ENCODE results near the gene EIF2B1.

The EIF2B1 gene

DNA sequence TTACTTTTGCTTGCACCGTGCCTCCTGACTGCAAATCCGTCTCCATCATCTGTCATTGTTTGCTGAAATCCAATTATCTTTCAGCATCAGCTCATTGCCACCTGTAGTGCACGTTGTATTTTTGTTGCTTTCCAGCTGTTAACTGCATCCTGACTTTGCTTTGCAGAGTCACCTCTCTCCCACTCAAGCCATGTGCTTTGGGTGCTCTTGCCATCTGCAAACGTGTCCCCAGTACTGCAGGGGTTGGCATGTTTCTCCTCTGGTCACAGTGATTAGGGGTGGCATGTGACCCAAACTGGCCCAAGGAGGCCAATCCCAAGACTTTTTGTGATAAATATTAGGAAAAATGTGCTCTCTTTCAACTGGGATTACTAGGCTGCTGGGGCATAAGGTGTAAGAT, 59.6 kb downstream of the EIF2B1 start:
- Histone ChIP-seq H3K36me3 (ENCODE audit: control insufficient read depth in 2 of 2, insufficient read depth in 1 of 2, low read length in 2 of 2) (peaks cover 0 to 3% of the 10 kb centered on the region in 2 experiments; a peak in 2 of 3 replicates), H3K27ac (ENCODE audit: extremely low read depth, low read depth, low read length) (no peak overlapping the region), H3K4me3 (ENCODE audit: low read depth, low read length) (no peak overlapping the region), H3K4me1 (ENCODE audit: control insufficient read depth, insufficient read depth, low read length) (no peaks in the 10 kb centered on the region), H3K9me3 (ENCODE audit: control insufficient read depth, insufficient read depth, low read depth, low read length) (no peaks in the 10 kb centered on the region)
- TF ChIP-seq ZBTB20 (tag by site-specific recombination; IDR thresholded peaks at IDR 0.05) (no peak), ZNF560 (tag by site-specific recombination; IDR thresholded peaks at IDR 0.05; ENCODE audit: borderline replicate concordance) (no peak), ZIC2 (tag by site-specific recombination; IDR thresholded peaks at IDR 0.05) (peak; percentile 47), SCRT2 (tag by site-specific recombination; IDR thresholded peaks at IDR 0.05) (peak; percentile 63), ZNF549 (tag by site-specific recombination; IDR thresholded peaks at IDR 0.05) (no peak)
- TF ChIP-seq, protein P1, sequence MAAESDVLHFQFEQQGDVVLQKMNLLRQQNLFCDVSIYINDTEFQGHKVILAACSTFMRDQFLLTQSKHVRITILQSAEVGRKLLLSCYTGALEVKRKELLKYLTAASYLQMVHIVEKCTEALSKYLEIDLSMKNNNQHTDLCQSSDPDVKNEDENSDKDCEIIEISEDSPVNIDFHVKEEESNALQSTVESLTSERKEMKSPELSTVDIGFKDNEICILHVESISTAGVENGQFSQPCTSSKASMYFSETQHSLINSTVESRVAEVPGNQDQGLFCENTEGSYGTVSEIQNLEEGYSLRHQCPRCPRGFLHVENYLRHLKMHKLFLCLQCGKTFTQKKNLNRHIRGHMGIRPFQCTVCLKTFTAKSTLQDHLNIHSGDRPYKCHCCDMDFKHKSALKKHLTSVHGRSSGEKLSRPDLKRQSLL (tag by site-specific recombination; IDR thresholded peaks at IDR 0.05), result 0 out of 2 replicates have a peak, but pooled peaks have one; percentile 32
- ChIA-PET CTCF (interaction anchor here (1.3 kb wide), 1 partner anchor 8 kb away, joined by 7 read pairs; no protein-coding TSS in a partner anchor), POLR2A (no interaction called here)

DNA sequence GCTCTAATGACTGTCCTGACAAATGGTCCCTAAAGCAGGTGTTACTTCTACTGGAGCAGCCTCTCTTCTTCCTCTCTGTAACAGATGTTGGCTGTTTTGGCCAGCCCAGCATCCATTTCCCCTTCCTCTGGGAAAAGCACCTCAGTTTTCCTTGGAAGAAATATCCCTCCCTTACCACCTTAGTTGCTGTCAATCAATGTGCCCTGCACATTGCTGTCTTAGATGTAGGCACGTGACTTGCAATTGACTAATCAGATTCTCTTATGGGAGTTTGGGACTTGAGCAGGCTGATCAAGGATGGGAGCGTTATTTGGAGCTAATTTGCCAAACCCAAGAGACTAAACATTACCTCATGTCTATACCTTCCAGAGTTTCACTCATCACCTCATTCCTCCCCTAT, 61.1 kb downstream of the EIF2B1 start:
- ChIA-PET CTCF (interaction anchor here (0.6 to 1.3 kb wide), 3 partner anchors 9 to 22 kb away, joined by 3 to 7 read pairs (median 4); no protein-coding TSS in a partner anchor), POLR2A (no interaction called here)
- H3K4me3 ChIP-seq (ENCODE audit: low read depth, low read length), result no peak overlapping the region
- peaks cover 0 to 2% of the 10 kb centered on the region in 2 experiments; a peak in 2 of 3 replicates for H3K36me3 ChIP-seq (ENCODE audit: control insufficient read depth in 2 of 2, insufficient read depth in 1 of 2, low read length in 2 of 2)
- no peaks in the 10 kb centered on the region for H3K4me1 ChIP-seq (ENCODE audit: control insufficient read depth, insufficient read depth, low read length)
- no peak overlapping the region for H3K27ac ChIP-seq (ENCODE audit: extremely low read depth, low read depth, low read length)
- no peaks in the 10 kb centered on the region for H3K9me3 ChIP-seq (ENCODE audit: control insufficient read depth, insufficient read depth, low read depth, low read length)
- TF ChIP-seq ZNF121 (tag by site-specific recombination; IDR thresholded peaks at IDR 0.05) (no peak), ZNF561 (tag by site-specific recombination; IDR thresholded peaks at IDR 0.05; ENCODE audit: borderline replicate concordance) (no peak), ZNF837 (tag by site-specific recombination; IDR thresholded peaks at IDR 0.05) (no peak), ZBTB21 (tag by site-specific recombination; IDR thresholded peaks at IDR 0.05) (no peak), ZNF747 (tag by site-specific recombination; IDR thresholded peaks at IDR 0.05) (no peak), ZNF423 (tag by site-specific recombination; IDR thresholded peaks at IDR 0.05) (no peak), ZNF777 (tag by site-specific recombination; IDR thresholded peaks at IDR 0.05; ENCODE audit: borderline replicate concordance) (no peak), ZNF132 (tag by site-specific recombination; IDR thresholded peaks at IDR 0.05; ENCODE audit: borderline replicate concordance) (no peak), OSR2 (tag by site-specific recombination; IDR thresholded peaks at IDR 0.05) (no peak), ZNF19 (tag by site-specific recombination; IDR thresholded peaks at IDR 0.05; ENCODE audit: low read depth) (no peak)
- TF ChIP-seq, protein P2, sequence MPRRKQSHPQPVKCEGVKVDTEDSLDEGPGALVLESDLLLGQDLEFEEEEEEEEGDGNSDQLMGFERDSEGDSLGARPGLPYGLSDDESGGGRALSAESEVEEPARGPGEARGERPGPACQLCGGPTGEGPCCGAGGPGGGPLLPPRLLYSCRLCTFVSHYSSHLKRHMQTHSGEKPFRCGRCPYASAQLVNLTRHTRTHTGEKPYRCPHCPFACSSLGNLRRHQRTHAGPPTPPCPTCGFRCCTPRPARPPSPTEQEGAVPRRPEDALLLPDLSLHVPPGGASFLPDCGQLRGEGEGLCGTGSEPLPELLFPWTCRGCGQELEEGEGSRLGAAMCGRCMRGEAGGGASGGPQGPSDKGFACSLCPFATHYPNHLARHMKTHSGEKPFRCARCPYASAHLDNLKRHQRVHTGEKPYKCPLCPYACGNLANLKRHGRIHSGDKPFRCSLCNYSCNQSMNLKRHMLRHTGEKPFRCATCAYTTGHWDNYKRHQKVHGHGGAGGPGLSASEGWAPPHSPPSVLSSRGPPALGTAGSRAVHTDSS (tag by site-specific recombination; IDR thresholded peaks at IDR 0.05), result no peak
- TF ChIP-seq, protein P3, sequence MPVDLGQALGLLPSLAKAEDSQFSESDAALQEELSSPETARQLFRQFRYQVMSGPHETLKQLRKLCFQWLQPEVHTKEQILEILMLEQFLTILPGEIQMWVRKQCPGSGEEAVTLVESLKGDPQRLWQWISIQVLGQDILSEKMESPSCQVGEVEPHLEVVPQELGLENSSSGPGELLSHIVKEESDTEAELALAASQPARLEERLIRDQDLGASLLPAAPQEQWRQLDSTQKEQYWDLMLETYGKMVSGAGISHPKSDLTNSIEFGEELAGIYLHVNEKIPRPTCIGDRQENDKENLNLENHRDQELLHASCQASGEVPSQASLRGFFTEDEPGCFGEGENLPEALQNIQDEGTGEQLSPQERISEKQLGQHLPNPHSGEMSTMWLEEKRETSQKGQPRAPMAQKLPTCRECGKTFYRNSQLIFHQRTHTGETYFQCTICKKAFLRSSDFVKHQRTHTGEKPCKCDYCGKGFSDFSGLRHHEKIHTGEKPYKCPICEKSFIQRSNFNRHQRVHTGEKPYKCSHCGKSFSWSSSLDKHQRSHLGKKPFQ (tag by site-specific recombination; IDR thresholded peaks at IDR 0.05), result no peak
- TF ChIP-seq, protein P4, sequence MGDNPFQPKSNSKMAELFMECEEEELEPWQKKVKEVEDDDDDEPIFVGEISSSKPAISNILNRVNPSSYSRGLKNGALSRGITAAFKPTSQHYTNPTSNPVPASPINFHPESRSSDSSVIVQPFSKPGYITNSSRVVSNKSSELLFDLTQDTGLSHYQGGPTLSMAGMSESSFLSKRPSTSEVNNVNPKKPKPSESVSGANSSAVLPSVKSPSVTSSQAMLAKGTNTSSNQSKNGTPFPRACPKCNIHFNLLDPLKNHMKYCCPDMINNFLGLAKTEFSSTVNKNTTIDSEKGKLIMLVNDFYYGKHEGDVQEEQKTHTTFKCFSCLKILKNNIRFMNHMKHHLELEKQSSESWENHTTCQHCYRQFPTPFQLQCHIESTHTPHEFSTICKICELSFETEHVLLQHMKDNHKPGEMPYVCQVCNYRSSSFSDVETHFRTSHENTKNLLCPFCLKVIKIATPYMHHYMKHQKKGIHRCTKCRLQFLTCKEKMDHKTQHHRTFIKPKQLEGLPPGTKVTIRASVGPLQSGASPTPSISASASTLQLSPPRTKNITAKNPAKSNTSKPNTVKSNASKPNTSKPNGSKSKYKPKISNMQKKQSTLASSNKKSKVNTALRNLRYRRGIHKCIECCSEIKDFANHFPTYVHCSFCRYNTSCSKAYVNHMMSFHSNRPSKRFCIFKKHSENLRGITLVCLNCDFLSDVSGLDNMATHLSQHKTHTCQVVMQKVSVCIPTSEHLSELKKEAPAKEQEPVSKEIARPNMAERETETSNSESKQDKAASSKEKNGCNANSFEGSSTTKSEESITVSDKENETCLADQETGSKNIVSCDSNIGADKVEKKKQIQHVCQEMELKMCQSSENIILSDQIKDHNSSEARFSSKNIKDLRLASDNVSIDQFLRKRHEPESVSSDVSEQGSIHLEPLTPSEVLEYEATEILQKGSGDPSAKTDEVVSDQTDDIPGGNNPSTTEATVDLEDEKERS (tag by site-specific recombination; IDR thresholded peaks at IDR 0.05), result no peak
- TF ChIP-seq, protein P5, sequence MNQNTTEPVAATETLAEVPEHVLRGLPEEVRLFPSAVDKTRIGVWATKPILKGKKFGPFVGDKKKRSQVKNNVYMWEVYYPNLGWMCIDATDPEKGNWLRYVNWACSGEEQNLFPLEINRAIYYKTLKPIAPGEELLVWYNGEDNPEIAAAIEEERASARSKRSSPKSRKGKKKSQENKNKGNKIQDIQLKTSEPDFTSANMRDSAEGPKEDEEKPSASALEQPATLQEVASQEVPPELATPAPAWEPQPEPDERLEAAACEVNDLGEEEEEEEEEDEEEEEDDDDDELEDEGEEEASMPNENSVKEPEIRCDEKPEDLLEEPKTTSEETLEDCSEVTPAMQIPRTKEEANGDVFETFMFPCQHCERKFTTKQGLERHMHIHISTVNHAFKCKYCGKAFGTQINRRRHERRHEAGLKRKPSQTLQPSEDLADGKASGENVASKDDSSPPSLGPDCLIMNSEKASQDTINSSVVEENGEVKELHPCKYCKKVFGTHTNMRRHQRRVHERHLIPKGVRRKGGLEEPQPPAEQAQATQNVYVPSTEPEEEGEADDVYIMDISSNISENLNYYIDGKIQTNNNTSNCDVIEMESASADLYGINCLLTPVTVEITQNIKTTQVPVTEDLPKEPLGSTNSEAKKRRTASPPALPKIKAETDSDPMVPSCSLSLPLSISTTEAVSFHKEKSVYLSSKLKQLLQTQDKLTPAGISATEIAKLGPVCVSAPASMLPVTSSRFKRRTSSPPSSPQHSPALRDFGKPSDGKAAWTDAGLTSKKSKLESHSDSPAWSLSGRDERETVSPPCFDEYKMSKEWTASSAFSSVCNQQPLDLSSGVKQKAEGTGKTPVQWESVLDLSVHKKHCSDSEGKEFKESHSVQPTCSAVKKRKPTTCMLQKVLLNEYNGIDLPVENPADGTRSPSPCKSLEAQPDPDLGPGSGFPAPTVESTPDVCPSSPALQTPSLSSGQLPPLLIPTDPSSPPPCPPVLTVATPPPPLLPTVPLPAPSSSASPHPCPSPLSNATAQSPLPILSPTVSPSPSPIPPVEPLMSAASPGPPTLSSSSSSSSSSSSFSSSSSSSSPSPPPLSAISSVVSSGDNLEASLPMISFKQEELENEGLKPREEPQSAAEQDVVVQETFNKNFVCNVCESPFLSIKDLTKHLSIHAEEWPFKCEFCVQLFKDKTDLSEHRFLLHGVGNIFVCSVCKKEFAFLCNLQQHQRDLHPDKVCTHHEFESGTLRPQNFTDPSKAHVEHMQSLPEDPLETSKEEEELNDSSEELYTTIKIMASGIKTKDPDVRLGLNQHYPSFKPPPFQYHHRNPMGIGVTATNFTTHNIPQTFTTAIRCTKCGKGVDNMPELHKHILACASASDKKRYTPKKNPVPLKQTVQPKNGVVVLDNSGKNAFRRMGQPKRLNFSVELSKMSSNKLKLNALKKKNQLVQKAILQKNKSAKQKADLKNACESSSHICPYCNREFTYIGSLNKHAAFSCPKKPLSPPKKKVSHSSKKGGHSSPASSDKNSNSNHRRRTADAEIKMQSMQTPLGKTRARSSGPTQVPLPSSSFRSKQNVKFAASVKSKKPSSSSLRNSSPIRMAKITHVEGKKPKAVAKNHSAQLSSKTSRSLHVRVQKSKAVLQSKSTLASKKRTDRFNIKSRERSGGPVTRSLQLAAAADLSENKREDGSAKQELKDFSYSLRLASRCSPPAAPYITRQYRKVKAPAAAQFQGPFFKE (tag by site-specific recombination; IDR thresholded peaks at IDR 0.05; ENCODE audit: borderline replicate concordance), result no peak
